Hepatocyte (in vitro differentiated cells): ENCODE data around the gene MRPL10. TPM values are rescaled to one million over a fixed set of nuclear protein-coding genes. Genes with fewer than 3 reads are reported as not detected.

ENCODE experiments used
- DNase-seq: peaks from one replicate; pipeline ENCODE4 v3.0.0-alpha.2; 2016; ENCODE audit warnings: low spot score
- H2AFZ ChIP-seq: fragments of 200-600 bp; sonication (generic); 2 replicates; pipeline ENCODE4 v1.6.0; 2016; ENCODE audit warnings: antibody characterized with exemption, mild to moderate bottlenecking
- H3K27ac ChIP-seq: fragments of 200-600 bp; sonication (generic); 2 replicates; pipeline ENCODE4 v1.5.1; 2016; ENCODE audit warnings: mild to moderate bottlenecking
- H3K27me3 ChIP-seq: fragments of 200-600 bp; sonication (generic); 2 replicates; pipeline ENCODE4 v1.6.1; 2016
- H3K36me3 ChIP-seq: fragments of 200-600 bp; sonication (generic); replicated peaks from 2 replicates; pipeline ENCODE4 v1.5.1; 2016; ENCODE audit warnings: low read depth; ENCODE audit not compliant: insufficient read depth
- H3K4me1 ChIP-seq: fragments of 200-600 bp; sonication (generic); 2 replicates; pipeline ENCODE4 v1.5.1; 2016; ENCODE audit warnings: mild to moderate bottlenecking, moderate library complexity; ENCODE audit not compliant: insufficient read depth
- H3K4me2 ChIP-seq: fragments of 200-600 bp; sonication (generic); 2 replicates; pipeline ENCODE4 v1.6.0; 2016
- H3K4me3 ChIP-seq: fragments of 200-600 bp; sonication (generic); 2 replicates; pipeline ENCODE4 v1.5.1; 2016; ENCODE audit warnings: mild to moderate bottlenecking
- H3K79me2 ChIP-seq: fragments of 200-600 bp; sonication (generic); 2 replicates; pipeline ENCODE4 v1.6.0; 2017; ENCODE audit warnings: mild to moderate bottlenecking
- H3K9me2 ChIP-seq: fragments of 200-600 bp; sonication (generic); replicated peaks from 2 replicates; pipeline ENCODE4 v1.6.0; 2017; ENCODE audit warnings: mild to moderate bottlenecking; ENCODE audit not compliant: insufficient read depth
- H3K9me3 ChIP-seq: fragments of 200-600 bp; sonication (generic); 2 replicates; pipeline ENCODE4 v1.5.1; 2016; ENCODE audit warnings: low read depth, mild to moderate bottlenecking
- H4K20me1 ChIP-seq: fragments of 200-600 bp; sonication (generic); 2 replicates; pipeline ENCODE4 v1.6.0; 2016; ENCODE audit warnings: mild to moderate bottlenecking; ENCODE audit not compliant: insufficient read depth, poor library complexity, severe bottlenecking
- CTCF ChIP-seq: fragments of 200-600 bp; sonication (generic); IDR thresholded peaks from 2 replicates; pipeline ENCODE4 v1.5.1; 2016; ENCODE audit warnings: antibody characterized with exemption, mild to moderate bottlenecking; ENCODE audit not compliant: poor library complexity
- EZH2 ChIP-seq: fragments of 200-600 bp; sonication (generic); IDR thresholded peaks from 2 replicates; pipeline ENCODE4 v1.6.1; 2016; ENCODE audit warnings: antibody characterized with exemption, mild to moderate bottlenecking, borderline replicate concordance
- EZH2phosphoT487 ChIP-seq: fragments of 200-600 bp; sonication (generic); IDR thresholded peaks from one replicate; pipeline ENCODE4 v1.6.1; 2018; ENCODE audit warnings: antibody characterized with exemption, mild to moderate bottlenecking, low read depth, moderate library complexity; ENCODE audit not compliant: unreplicated experiment, severe bottlenecking
- WGBS: methylation state at CpG from one replicate; pipeline ENCODE4 v1.1.6; 2016; ENCODE audit warnings: low lambda C conversion rate; ENCODE audit errors: missing lambda C conversion rate; 5-methylcytosine and 5-hydroxymethylcytosine counted together
- polyA plus RNA-seq: library from polyadenylated mRNA; unstranded; fragments of >200 nt; fragmentation: Nextera tagmentation; extraction: Ambion mirVana; gene quantifications from 2 replicates; pipeline ENCODE4 v1.2.1, GENCODE V29; 2016
- total RNA-seq: library from RNA; depleted of rRNA; stranded (reverse); fragments of >200 nt; gene quantifications from 2 replicates; pipeline ENCODE4 v1.2.3, GENCODE V29; 2014

MRPL10 gene
- total and polyA plus RNA-seq, 2 experiments from 2014 or later = 30.7 to 33.7 TPM

GRCh38 chr17:47871048-47871447, 39.7 kb upstream of the MRPL10 start:
- Histone ChIP-seq H3K4me3 (no peak overlapping the region), H3K27ac (no peak overlapping the region), H3K4me2 (no peak overlapping the region), H3K9me3 (no peaks in the 10 kb centered on the region), H3K36me3 (no peaks in the 10 kb centered on the region), H3K4me1 (peaks cover 19% of the 10 kb centered on the region), H3K27me3 (peaks cover 53% of the 10 kb centered on the region), H4K20me1 (no peaks in the 10 kb centered on the region), H3K79me2 (no peaks in the 10 kb centered on the region), H2AFZ (no peak overlapping the region), H3K9me2 (no peaks in the 10 kb centered on the region)
- DNase-seq = no peak
- TF ChIP-seq CTCF (no peak), EZH2phosphoT487 (no peak), EZH2 (no peak)

GRCh38 chr17:47870056-47870455, 38.7 kb upstream of the MRPL10 start:
- Histone ChIP-seq H3K4me3 (no peak overlapping the region), H3K36me3 (no peaks in the 10 kb centered on the region), H3K79me2 (no peaks in the 10 kb centered on the region), H3K4me2 (no peak overlapping the region), H4K20me1 (no peaks in the 10 kb centered on the region), H3K27ac (no peak overlapping the region), H3K9me3 (no peaks in the 10 kb centered on the region), H3K9me2 (no peaks in the 10 kb centered on the region), H3K27me3 (peaks cover 53% of the 10 kb centered on the region), H2AFZ (no peak overlapping the region), H3K4me1 (peaks cover 16% of the 10 kb centered on the region)
- no peak for TF ChIP-seq EZH2phosphoT487
- TF ChIP-seq EZH2 = no peak
- TF ChIP-seq CTCF = no peak
- 27% methylated on average over 1 of the region's 1 CpG for WGBS
- no peak for DNase-seq

GRCh38 chr17:47869114-47869513, 37.8 kb upstream of the MRPL10 start:
- H2AFZ ChIP-seq = no peak overlapping the region
- no peak overlapping the region for H3K4me3 ChIP-seq
- WGBS = 42% methylated on average over 2 of the region's 2 CpGs
- H4K20me1 ChIP-seq = no peaks in the 10 kb centered on the region
- no peaks in the 10 kb centered on the region for H3K9me3 ChIP-seq
- peaks cover 13% of the 10 kb centered on the region for H3K4me1 ChIP-seq
- H3K27me3 ChIP-seq = peaks cover 53% of the 10 kb centered on the region
- H3K9me2 ChIP-seq = no peaks in the 10 kb centered on the region
- H3K36me3 ChIP-seq = no peaks in the 10 kb centered on the region
- H3K27ac ChIP-seq = no peak overlapping the region
- no peak overlapping the region for H3K4me2 ChIP-seq
- TF ChIP-seq CTCF = no peak
- DNase-seq = no peak
- H3K79me2 ChIP-seq = no peaks in the 10 kb centered on the region

- H2AFZ ChIP-seq = no peak overlapping the region
- H3K9me2 ChIP-seq = no peaks in the 10 kb centered on the region
- H3K4me2 ChIP-seq = no peak overlapping the region
- no peak for TF ChIP-seq EZH2
- TF ChIP-seq EZH2phosphoT487 = no peak
- TF ChIP-seq CTCF = no peak
- peaks cover 42% of the 10 kb centered on the region for H3K27me3 ChIP-seq
- H3K4me1 ChIP-seq = peaks cover 13% of the 10 kb centered on the region
- no peak overlapping the region for H3K27ac ChIP-seq
- no peak for DNase-seq
- no peaks in the 10 kb centered on the region for H4K20me1 ChIP-seq
- 87% methylated on average over 11 of the region's 11 CpGs for WGBS
- H3K4me3 ChIP-seq = no peak overlapping the region
- no peaks in the 10 kb centered on the region for H3K9me3 ChIP-seq
- H3K79me2 ChIP-seq = no peaks in the 10 kb centered on the region
- H3K36me3 ChIP-seq = no peaks in the 10 kb centered on the region
Measured at GRCh38 chr17:47867813-47868533, 36.6 kb upstream of the MRPL10 start.
